A549 (cell line): ENCODE measurements around the gene PLEKHA8. TPM values are rescaled to one million over a fixed set of nuclear protein-coding genes. Genes with fewer than 3 reads are reported as not detected.

Experiments
- ATAC-seq, 2 experiments: fragments of 200-7000 bp in 1 of 2; fragments of >200 bp in 1 of 2; cut with Nextera tagmentation in 1 of 2; cut with Tn5 transposase in 1 of 2; 3 replicates each; pipeline versions ENCODE4 v1.8.0 to v1.9.1; 2018 to 2020; ENCODE audit warnings: mild to moderate bottlenecking in 1 of 2, moderate library complexity in 1 of 2
- CTCF ChIA-PET: fragments of 300-600 bp; sonication (Branson Sonifier 250); formaldehyde crosslinking; extraction: SDS; loops from one replicate; lab custom pipeline; 2021; ENCODE audit warnings: antibody characterized with exemption, inconsistent platforms; lab: Yijun Ruan, JAX
- POLR2A ChIA-PET: fragments of 350-600 bp; formaldehyde crosslinking; extraction: SDS; loops from one replicate; lab custom pipeline; 2021; ENCODE audit warnings: antibody characterized with exemption, inconsistent platforms; lab: Yijun Ruan, JAX
- DNase-seq, 2 experiments: peaks; one replicate each; pipeline versions ENCODE4 v3.0.0 to v3.0.0-alpha.2; 2011 to 2016; ENCODE audit warnings: low read depth in 1 of 2, low spot score in 1 of 2
- FAIRE-seq: peaks from 2 replicates; lab custom pipeline; 2011; peaks lifted over from hg19 to GRCh38; lab: Jason Lieb, UNC
- H3K27ac ChIP-seq, 2 experiments: fragments of >200 bp; sonication (Bioruptor Twin); formaldehyde crosslinking; 3 replicates each; pipeline ENCODE4 v1.5.1; 2016 to 2017
- H3K4me1 ChIP-seq: fragments of >200 bp; sonication (Bioruptor Twin); formaldehyde crosslinking; 3 replicates; pipeline ENCODE4 v1.6.1; 2016
- H3K4me2 ChIP-seq: fragments of >200 bp; sonication (Bioruptor Twin); formaldehyde crosslinking; 3 replicates; pipeline ENCODE4 v1.6.1; 2016
- H3K4me3 ChIP-seq: fragments of >200 bp; sonication (Bioruptor Twin); formaldehyde crosslinking; 3 replicates; pipeline ENCODE4 v1.5.1; 2016
- H3K9me3 ChIP-seq: fragments of >200 bp; sonication (Bioruptor Twin); formaldehyde crosslinking; 3 replicates; pipeline ENCODE4 v1.6.1; 2016
- CEBPB ChIP-seq, 2 experiments: fragments of >200 bp in 1 of 2; sonication (Bioruptor Twin) in 1 of 2; formaldehyde crosslinking in 1 of 2; IDR thresholded peaks; 2 replicates each; pipeline ENCODE4 v1.6.1; 2012 to 2016
- EP300 ChIP-seq, 2 experiments: fragments of >200 bp; sonication (Bioruptor Twin); formaldehyde crosslinking; IDR thresholded peaks; 2 replicates in 1 of 2; 3 replicates in 1 of 2; pipeline ENCODE4 v1.6.1; 2016 to 2017
- FOSL2 ChIP-seq, 2 experiments: fragments of 450-650 bp in 1 of 2; fragments of >200 bp in 1 of 2; sonication (Bioruptor Twin) in 1 of 2; formaldehyde crosslinking; IDR thresholded peaks; 2 replicates each; pipeline versions ENCODE4 v1.5.0 to v1.6.1; 2016 to 2020; ENCODE audit warnings: mild to moderate bottlenecking in 1 of 2, moderate library complexity in 1 of 2
- GATA3 ChIP-seq: IDR thresholded peaks from 2 replicates; pipeline ENCODE4 v1.6.1; 2012; ENCODE audit warnings: borderline replicate concordance
- HDAC2 ChIP-seq: fragments of 200-600 bp; sonication (generic); IDR thresholded peaks from 2 replicates; pipeline ENCODE4 v1.6.1; 2016
- KDM1A ChIP-seq: fragments of 200-600 bp; sonication (generic); IDR thresholded peaks from 2 replicates; pipeline ENCODE4 v1.6.1; 2016; ENCODE audit warnings: low read depth, mild to moderate bottlenecking
- MAZ ChIP-seq: fragments of 150-350 bp; IDR thresholded peaks from 2 replicates; pipeline ENCODE4 v1.6.1; 2014; ENCODE audit warnings: antibody characterized with exemption, low read depth, low read length, borderline replicate concordance
- RAD21 ChIP-seq, 2 experiments: fragments of >200 bp in 1 of 2; sonication (Bioruptor Twin) in 1 of 2; formaldehyde crosslinking in 1 of 2; IDR thresholded peaks in 1 of 2; conservative IDR thresholded peaks in 1 of 2; 2 replicates in 1 of 2; 3 replicates in 1 of 2; pipeline ENCODE4 v1.6.1; 2012 to 2018; ENCODE audit warnings: inconsistent platforms in 1 of 2
- RCOR1 ChIP-seq: fragments of 150-350 bp; IDR thresholded peaks from 2 replicates; pipeline ENCODE4 v1.6.1; 2014; ENCODE audit warnings: antibody characterized with exemption, low read length, low read depth
- SMC3 ChIP-seq: fragments of >200 bp; sonication (Bioruptor Twin); formaldehyde crosslinking; IDR thresholded peaks from 3 replicates; pipeline ENCODE4 v1.6.1; 2018; ENCODE audit warnings: inconsistent platforms
- SREBF2 ChIP-seq: fragments of 450-650 bp; IDR thresholded peaks from 2 replicates; pipeline ENCODE4 v1.6.1; 2014; ENCODE audit warnings: mild to moderate bottlenecking, moderate library complexity
- ZNF302 ChIP-seq: fragments of 250-450 bp; sonication (Bioruptor Pico); IDR thresholded peaks from 2 replicates; pipeline ENCODE4 v1.9.0; 2021; ENCODE audit warnings: inconsistent platforms, mild to moderate bottlenecking, moderate library complexity
- WGBS: methylation state at CpG from one replicate; pipeline ENCODE4 v1.1.6; 2017; ENCODE audit errors: missing lambda C conversion rate; 5-methylcytosine and 5-hydroxymethylcytosine counted together
- polyA plus RNA-seq, 4 experiments: library from polyadenylated mRNA; depleted of rRNA in 3 of 4; stranded (reverse); fragments of >200 nt; fragmentation: RNase III in 1 of 4; extraction: RNeasy Plus Mini Kit Qiagen cat#74134 plus additional on column Dnase treatment in 1 of 4; gene quantifications; 2 replicates in 3 of 4; 3 replicates in 1 of 4; pipeline ENCODE4 v1.2.3, GENCODE V29; 2011 to 2017
- TF ChIP-seq, protein P1 (sequence below): fragments of >200 bp; sonication (Bioruptor Twin); formaldehyde crosslinking; IDR thresholded peaks from 3 replicates; pipeline ENCODE4 v1.5.1; 2016
- TF ChIP-seq, protein P2 (sequence below): fragments of 200-600 bp; sonication (generic); IDR thresholded peaks from 2 replicates; pipeline ENCODE4 v1.6.1; 2016; ENCODE audit warnings: antibody characterized with exemption, mild to moderate bottlenecking, moderate library complexity
- TF ChIP-seq, protein P3 (sequence below): fragments of 250-450 bp; sonication (Bioruptor Pico); IDR thresholded peaks from 2 replicates; pipeline ENCODE4 v1.5.0; 2020; ENCODE audit warnings: low read depth, mild to moderate bottlenecking, moderate library complexity
- TF ChIP-seq, protein P4 (sequence below): fragments of >200 bp; sonication (Bioruptor Twin); formaldehyde crosslinking; IDR thresholded peaks from 2 replicates; pipeline ENCODE4 v1.6.1; 2016

The PLEKHA8 gene
- polyA plus RNA-seq, 2 of the 4 experiments (the other 2 are of a cell fraction), result 5.9 to 10.9 TPM

DNA sequence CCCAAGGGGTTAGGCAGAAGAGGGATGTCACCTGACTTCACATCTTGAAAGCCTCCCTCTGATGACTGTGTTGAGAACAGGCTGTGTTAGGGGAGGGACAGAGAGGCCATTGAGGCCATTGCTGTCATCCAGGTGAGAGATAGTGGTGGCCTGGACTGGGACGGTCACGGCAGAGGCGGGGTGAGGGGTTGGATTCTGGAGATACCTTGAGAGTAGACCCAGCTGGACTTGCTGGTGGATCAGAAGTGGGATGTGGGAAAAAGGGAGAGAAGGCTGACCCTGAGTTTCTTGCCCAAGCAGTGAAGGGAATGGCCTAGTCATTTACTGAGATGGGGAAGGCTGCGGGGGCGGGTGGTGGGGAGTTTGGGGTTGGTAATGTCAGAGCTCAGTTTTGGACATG, 120.2 kb downstream of the PLEKHA8 start:
- DNase-seq (no peak), ATAC-seq (no peak)
- 76% methylated on average over 4 of the region's 5 CpGs for WGBS
- Histone ChIP-seq H3K4me2 (no peak overlapping the region), H3K9me3 (no peaks in the 10 kb centered on the region), H3K4me3 (no peak overlapping the region), H3K27ac (no peak overlapping the region)
- no peak for TF ChIP-seq SREBF2
- no peak for TF ChIP-seq GATA3
- TF ChIP-seq, protein P1, sequence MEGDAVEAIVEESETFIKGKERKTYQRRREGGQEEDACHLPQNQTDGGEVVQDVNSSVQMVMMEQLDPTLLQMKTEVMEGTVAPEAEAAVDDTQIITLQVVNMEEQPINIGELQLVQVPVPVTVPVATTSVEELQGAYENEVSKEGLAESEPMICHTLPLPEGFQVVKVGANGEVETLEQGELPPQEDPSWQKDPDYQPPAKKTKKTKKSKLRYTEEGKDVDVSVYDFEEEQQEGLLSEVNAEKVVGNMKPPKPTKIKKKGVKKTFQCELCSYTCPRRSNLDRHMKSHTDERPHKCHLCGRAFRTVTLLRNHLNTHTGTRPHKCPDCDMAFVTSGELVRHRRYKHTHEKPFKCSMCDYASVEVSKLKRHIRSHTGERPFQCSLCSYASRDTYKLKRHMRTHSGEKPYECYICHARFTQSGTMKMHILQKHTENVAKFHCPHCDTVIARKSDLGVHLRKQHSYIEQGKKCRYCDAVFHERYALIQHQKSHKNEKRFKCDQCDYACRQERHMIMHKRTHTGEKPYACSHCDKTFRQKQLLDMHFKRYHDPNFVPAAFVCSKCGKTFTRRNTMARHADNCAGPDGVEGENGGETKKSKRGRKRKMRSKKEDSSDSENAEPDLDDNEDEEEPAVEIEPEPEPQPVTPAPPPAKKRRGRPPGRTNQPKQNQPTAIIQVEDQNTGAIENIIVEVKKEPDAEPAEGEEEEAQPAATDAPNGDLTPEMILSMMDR, result no peak
- TF ChIP-seq MAZ, result no peak
- TF ChIP-seq RCOR1, result no peak
- TF ChIP-seq, protein P2, sequence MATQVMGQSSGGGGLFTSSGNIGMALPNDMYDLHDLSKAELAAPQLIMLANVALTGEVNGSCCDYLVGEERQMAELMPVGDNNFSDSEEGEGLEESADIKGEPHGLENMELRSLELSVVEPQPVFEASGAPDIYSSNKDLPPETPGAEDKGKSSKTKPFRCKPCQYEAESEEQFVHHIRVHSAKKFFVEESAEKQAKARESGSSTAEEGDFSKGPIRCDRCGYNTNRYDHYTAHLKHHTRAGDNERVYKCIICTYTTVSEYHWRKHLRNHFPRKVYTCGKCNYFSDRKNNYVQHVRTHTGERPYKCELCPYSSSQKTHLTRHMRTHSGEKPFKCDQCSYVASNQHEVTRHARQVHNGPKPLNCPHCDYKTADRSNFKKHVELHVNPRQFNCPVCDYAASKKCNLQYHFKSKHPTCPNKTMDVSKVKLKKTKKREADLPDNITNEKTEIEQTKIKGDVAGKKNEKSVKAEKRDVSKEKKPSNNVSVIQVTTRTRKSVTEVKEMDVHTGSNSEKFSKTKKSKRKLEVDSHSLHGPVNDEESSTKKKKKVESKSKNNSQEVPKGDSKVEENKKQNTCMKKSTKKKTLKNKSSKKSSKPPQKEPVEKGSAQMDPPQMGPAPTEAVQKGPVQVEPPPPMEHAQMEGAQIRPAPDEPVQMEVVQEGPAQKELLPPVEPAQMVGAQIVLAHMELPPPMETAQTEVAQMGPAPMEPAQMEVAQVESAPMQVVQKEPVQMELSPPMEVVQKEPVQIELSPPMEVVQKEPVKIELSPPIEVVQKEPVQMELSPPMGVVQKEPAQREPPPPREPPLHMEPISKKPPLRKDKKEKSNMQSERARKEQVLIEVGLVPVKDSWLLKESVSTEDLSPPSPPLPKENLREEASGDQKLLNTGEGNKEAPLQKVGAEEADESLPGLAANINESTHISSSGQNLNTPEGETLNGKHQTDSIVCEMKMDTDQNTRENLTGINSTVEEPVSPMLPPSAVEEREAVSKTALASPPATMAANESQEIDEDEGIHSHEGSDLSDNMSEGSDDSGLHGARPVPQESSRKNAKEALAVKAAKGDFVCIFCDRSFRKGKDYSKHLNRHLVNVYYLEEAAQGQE, result no peak
- TF ChIP-seq, protein P3, sequence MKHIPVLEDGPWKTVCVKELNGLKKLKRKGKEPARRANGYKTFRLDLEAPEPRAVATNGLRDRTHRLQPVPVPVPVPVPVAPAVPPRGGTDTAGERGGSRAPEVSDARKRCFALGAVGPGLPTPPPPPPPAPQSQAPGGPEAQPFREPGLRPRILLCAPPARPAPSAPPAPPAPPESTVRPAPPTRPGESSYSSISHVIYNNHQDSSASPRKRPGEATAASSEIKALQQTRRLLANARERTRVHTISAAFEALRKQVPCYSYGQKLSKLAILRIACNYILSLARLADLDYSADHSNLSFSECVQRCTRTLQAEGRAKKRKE (CRISPR knock-in tag), result no peak
- TF ChIP-seq EP300 (IDR thresholded peaks at IDR 0.05), result no peak
- no peak for TF ChIP-seq FOSL2 (IDR thresholded peaks at IDR 0.05)
- no peak for TF ChIP-seq FOSL2 (CRISPR knock-in tag; IDR thresholded peaks at IDR 0.05)
- TF ChIP-seq ZNF302 (CRISPR knock-in tag), result no peak
- TF ChIP-seq, protein P4, sequence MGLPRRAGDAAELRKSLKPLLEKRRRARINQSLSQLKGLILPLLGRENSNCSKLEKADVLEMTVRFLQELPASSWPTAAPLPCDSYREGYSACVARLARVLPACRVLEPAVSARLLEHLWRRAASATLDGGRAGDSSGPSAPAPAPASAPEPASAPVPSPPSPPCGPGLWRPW, result no peak
- TF ChIP-seq CEBPB (IDR thresholded peaks at IDR 0.05), result no peak
- no peak for TF ChIP-seq KDM1A
- TF ChIP-seq RAD21 (conservative IDR thresholded peaks at IDR 0.05 in 1 of 2, IDR thresholded peaks at IDR 0.05 in 1 of 2), result no peak
- TF ChIP-seq, all 56 proteins: peak for 0
- no peak for FAIRE-seq
- ChIA-PET CTCF (interaction anchor here (1.5 kb wide), 1 partner anchor 15 kb away, joined by 4 read pairs; no protein-coding TSS in a partner anchor), POLR2A (no interaction called here)
- peaks cover 5% of the 10 kb centered on the region; the same call in 1 of the 3 replicates for H3K4me1 ChIP-seq

DNA sequence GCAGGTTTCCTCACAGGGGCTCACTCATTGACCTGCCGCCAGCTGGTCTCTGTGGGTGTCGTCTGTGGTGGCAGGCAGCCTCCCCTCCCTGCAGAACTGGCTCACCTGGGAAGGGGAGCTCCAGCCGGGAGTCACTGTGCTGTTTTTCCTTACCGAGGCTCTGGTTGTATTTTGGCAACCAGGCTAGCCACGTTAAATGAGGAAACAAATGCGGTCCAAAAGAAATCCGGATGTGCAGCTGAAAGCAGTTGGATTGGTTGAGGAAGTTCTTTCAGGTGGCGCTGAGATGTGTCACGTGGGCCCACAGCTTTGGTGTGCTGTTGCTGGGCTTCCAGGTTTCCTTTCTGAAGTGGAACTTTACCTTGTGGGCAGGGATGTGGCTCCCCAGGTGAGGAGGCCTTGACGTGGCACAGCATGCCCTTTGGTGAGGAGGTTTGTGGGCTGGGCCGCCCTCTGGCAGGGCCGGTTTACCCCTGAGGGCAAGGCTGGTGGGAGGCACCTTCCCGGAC, 120.8 kb downstream of the PLEKHA8 start:
- TF ChIP-seq HDAC2, result no peak
- no peak for TF ChIP-seq SMC3
- DNase-seq (no peak), FAIRE-seq (no peak), ATAC-seq (no peak)
- ChIA-PET POLR2A (no interaction called here), CTCF (interaction anchor here (1.5 kb wide), 1 partner anchor 14 kb away, joined by 4 read pairs; no protein-coding TSS in a partner anchor)
- WGBS, result 80% methylated on average over 11 of the region's 13 CpGs
- Histone ChIP-seq H3K4me3 (no peak overlapping the region), H3K9me3 (no peaks in the 10 kb centered on the region), H3K4me1 (peaks cover under 1% of the 10 kb centered on the region; the same call in 1 of the 3 replicates), H3K27ac (no peak overlapping the region), H3K4me2 (no peak overlapping the region)
